ENCODE results near the gene SIRPA.

SIRPA gene

DNA sequence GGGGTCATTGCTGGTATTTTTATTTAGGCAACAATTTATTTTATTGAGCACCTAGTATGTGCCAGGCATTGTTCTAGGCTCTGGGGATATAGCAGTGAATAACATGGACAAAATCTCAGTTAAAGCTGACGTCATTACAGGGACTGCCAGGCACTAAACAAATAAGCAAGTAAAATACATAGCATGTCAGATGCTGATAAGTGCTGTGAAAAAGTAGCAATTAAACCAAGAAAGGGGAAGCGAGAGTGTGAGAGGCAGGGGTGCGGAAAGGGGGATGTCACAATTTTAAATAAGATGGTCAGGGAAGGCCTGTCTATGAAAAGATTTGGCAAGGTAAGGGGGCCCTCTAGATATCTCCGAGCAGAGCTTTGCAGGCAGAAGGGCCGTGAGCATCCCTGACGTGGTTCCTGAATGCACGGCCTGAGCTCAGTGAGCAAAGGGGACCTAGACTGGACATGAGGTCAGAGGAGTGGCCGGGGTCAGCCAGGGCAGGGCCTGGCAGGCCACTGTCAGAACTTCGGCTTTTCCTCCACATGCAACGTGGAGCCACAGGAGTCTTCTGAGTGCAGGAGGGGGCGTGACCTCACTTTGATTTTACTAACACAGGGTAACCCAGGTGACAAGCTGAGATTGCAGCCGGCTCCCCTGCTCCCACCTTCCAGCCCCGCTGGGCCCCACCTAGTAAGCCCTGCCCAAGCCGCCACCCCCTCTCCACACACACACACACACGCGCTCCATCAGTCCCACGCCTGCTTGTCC is 24.2 kb upstream of the SIRPA start:
- DNase-seq (ENCODE audit: low read depth in 1 of 2, low spot score in 1 of 2), result peak; percentile 77 to 92
- TF ChIP-seq SPI1 (IDR thresholded peaks at IDR 0.05; ENCODE audit: borderline replicate concordance, low read depth), result peak; percentile 90
- TF ChIP-seq, protein P1, sequence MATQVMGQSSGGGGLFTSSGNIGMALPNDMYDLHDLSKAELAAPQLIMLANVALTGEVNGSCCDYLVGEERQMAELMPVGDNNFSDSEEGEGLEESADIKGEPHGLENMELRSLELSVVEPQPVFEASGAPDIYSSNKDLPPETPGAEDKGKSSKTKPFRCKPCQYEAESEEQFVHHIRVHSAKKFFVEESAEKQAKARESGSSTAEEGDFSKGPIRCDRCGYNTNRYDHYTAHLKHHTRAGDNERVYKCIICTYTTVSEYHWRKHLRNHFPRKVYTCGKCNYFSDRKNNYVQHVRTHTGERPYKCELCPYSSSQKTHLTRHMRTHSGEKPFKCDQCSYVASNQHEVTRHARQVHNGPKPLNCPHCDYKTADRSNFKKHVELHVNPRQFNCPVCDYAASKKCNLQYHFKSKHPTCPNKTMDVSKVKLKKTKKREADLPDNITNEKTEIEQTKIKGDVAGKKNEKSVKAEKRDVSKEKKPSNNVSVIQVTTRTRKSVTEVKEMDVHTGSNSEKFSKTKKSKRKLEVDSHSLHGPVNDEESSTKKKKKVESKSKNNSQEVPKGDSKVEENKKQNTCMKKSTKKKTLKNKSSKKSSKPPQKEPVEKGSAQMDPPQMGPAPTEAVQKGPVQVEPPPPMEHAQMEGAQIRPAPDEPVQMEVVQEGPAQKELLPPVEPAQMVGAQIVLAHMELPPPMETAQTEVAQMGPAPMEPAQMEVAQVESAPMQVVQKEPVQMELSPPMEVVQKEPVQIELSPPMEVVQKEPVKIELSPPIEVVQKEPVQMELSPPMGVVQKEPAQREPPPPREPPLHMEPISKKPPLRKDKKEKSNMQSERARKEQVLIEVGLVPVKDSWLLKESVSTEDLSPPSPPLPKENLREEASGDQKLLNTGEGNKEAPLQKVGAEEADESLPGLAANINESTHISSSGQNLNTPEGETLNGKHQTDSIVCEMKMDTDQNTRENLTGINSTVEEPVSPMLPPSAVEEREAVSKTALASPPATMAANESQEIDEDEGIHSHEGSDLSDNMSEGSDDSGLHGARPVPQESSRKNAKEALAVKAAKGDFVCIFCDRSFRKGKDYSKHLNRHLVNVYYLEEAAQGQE (IDR thresholded peaks at IDR 0.05; ENCODE audit: insufficient replicate concordance, low read depth), result no peak
- TF ChIP-seq POLR2AphosphoS5 (IDR thresholded peaks at IDR 0.05; ENCODE audit: low read depth), result no peak
- H3K27ac ChIP-seq (replicated peaks), result peak overlapping the region; percentile 10
- H3K27me3 ChIP-seq (ENCODE audit: insufficient read depth, poor library complexity, severe bottlenecking), result no peaks in the 10 kb centered on the region
- no peak overlapping the region for H3K4me3 ChIP-seq (replicated peaks; ENCODE audit: insufficient read depth, low read length)

DNA sequence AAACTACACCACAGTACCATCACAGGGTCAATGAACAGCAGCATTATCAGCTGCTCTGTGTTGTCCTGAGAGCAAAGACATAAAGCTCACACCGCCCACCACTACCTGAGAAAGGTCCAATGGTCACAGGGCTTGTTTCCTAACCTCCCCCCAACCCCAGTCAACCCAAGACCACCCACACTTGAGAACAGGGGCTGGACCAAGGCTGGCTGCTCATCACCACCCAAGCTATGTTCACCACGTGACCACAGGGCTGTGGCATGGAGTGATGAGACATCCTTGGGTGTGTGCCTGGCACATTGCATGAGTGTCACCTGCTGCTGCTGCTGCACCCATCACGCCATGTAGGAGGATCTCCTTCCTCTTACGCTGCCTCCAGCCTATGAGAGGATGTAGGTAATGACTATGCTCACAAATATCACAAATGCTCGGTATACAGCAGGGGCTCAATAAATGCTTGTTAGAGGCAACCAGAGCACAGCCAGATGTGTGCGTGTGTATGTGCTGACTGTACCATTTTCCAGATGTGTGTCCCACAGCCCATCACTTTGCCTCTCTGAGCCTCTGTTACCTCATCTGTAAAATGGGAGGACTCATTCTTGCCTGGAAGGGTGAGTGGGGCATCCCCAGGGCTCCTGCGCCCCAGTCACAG is 23.3 kb upstream of the SIRPA start:
- no peak for TF ChIP-seq GABPA (IDR thresholded peaks at IDR 0.05; ENCODE audit: low read depth)
- peak overlapping the region; percentile 10; the same call in 1 of the 2 replicates for H3K27ac ChIP-seq (replicated peaks)
- H3K4me3 ChIP-seq (replicated peaks; ENCODE audit: insufficient read depth, low read length), result no peak overlapping the region
- DNase-seq (ENCODE audit: low read depth in 1 of 2, low spot score in 1 of 2), result no peak
- H3K27me3 ChIP-seq (ENCODE audit: insufficient read depth, poor library complexity, severe bottlenecking), result no peaks in the 10 kb centered on the region

DNA sequence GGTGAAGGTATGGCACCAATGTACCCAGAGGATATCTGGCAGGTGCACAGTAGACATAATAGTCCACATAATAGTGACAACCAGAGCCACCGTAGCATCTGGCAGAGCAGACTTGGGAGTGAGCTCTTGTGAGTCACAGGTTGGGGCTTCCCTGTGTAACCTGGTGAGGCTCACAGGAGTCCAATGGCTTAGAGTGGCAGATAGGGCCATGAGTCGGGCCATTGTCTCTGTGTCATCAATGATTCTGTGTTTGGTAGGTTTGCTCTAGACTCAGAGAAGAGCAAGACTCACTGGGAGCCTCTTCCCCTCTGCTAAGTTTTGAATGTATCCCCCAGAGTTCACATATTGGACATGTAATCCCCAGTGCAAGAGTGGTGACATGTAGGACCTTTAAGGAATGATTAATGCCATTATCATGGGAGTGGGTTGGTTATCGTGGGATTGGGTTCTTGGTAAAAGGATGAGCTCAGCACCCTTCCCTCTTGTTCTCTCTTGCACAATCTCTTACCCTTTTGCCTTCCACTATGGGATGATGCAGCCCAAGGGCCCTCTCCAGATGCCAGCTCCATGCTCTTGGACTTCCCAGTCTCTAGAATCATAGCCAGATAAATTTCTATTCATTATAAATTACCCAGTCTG is 22.6 kb upstream of the SIRPA start:
- Histone ChIP-seq H3K4me3 (replicated peaks; ENCODE audit: insufficient read depth, low read length) (no peak overlapping the region), H3K27ac (replicated peaks) (no peak overlapping the region), H3K27me3 (ENCODE audit: insufficient read depth, poor library complexity, severe bottlenecking) (no peaks in the 10 kb centered on the region)
- DNase-seq (ENCODE audit: low read depth in 1 of 2, low spot score in 1 of 2), result no peak
- TF ChIP-seq GABPA (IDR thresholded peaks at IDR 0.05; ENCODE audit: low read depth) (no peak), SPI1 (IDR thresholded peaks at IDR 0.05; ENCODE audit: borderline replicate concordance, low read depth) (no peak), POLR2AphosphoS5 (IDR thresholded peaks at IDR 0.05; ENCODE audit: low read depth) (no peak)
- TF ChIP-seq, protein P1 (IDR thresholded peaks at IDR 0.05; ENCODE audit: insufficient replicate concordance, low read depth), result no peak
- TF ChIP-seq, protein P2, sequence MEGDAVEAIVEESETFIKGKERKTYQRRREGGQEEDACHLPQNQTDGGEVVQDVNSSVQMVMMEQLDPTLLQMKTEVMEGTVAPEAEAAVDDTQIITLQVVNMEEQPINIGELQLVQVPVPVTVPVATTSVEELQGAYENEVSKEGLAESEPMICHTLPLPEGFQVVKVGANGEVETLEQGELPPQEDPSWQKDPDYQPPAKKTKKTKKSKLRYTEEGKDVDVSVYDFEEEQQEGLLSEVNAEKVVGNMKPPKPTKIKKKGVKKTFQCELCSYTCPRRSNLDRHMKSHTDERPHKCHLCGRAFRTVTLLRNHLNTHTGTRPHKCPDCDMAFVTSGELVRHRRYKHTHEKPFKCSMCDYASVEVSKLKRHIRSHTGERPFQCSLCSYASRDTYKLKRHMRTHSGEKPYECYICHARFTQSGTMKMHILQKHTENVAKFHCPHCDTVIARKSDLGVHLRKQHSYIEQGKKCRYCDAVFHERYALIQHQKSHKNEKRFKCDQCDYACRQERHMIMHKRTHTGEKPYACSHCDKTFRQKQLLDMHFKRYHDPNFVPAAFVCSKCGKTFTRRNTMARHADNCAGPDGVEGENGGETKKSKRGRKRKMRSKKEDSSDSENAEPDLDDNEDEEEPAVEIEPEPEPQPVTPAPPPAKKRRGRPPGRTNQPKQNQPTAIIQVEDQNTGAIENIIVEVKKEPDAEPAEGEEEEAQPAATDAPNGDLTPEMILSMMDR (IDR thresholded peaks at IDR 0.05; ENCODE audit: insufficient read depth, low read length), result no peak

DNA sequence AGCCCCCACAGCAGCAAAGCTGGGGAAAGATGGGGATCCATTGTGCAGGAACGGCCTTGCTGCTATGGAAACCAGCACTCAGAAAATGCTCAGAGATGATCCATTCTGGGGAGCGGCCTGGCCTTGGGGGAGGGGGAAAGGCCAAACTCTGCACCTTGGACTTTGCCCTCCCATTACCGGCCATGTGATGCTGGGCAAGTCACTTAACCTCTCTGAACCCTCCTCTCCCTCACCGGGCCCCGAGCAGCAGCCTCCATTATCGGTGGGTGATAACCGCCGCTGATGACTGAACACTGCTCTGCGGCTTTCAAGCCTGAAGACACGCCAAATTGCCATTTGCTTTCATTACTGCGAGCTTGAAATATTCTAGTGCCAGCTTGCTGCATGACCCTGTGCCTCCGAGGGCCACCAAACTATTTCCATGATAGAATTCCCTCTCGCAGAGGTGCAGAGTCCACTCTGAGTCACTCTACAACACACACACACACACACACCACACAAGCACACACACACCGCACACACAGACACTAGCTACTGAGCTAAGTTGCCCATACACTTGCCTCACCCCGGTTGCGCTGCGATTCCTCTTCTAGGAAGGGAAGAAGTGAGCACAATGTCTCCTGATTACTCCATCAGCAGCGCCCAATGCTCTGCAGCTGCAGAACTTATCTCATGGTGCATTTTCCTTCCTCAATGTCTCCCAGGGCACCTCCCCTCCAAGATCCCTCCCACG is 20.6 kb upstream of the SIRPA start:
- peak overlapping the region; percentile 44 for H3K27ac ChIP-seq (replicated peaks)
- TF ChIP-seq POLR2AphosphoS5 (IDR thresholded peaks at IDR 0.05; ENCODE audit: low read depth), result peak; percentile 63
- TF ChIP-seq, protein P1 (IDR thresholded peaks at IDR 0.05; ENCODE audit: insufficient replicate concordance, low read depth), result no peak
- TF ChIP-seq, protein P2 (IDR thresholded peaks at IDR 0.05; ENCODE audit: insufficient read depth, low read length), result no peak
- TF ChIP-seq GABPA (IDR thresholded peaks at IDR 0.05; ENCODE audit: low read depth), result no peak
- peak; percentile 21; the same call in 1 of the 2 replicates for TF ChIP-seq SPI1 (IDR thresholded peaks at IDR 0.05; ENCODE audit: borderline replicate concordance, low read depth)
- H3K27me3 ChIP-seq (ENCODE audit: insufficient read depth, poor library complexity, severe bottlenecking), result no peaks in the 10 kb centered on the region
- H3K4me3 ChIP-seq (replicated peaks; ENCODE audit: insufficient read depth, low read length), result no peak overlapping the region
- peak; percentile 78 to 95 for DNase-seq (ENCODE audit: low read depth in 1 of 2, low spot score in 1 of 2)

Data from HL-60 (cell line).